T-cell (primary cell): ENCODE data around the gene RCBTB2. TPM values are rescaled to one million over a fixed set of nuclear protein-coding genes. Genes with fewer than 3 reads are reported as not detected.

Source experiments
- ATAC-seq, 4 experiments: fragments of 200-7000 bp in 3 of 4; fragments of 150-1000 bp in 1 of 4; cut with Tn5 transposase; replicated peaks in 1 of 4; 1 replicate in 3 of 4; 2 replicates in 1 of 4; pipeline ENCODE4 v1.10.0; 2021; ENCODE audit warnings: moderate library complexity in 3 of 4, mild to moderate bottlenecking in 2 of 4, moderate number of reproducible peaks in 1 of 4
- CTCF ChIA-PET, 2 donors: fragments of 300-600 bp; sonication (Branson Sonifier 250); formaldehyde crosslinking; loops; one replicate each; lab custom pipeline; 2022; ENCODE audit warnings: antibody characterized with exemption in 2 of 2; lab: Charles Lee
- POLR2A ChIA-PET, 2 donors: fragments of 300-600 bp; sonication (Branson Sonifier 250); formaldehyde crosslinking; loops; one replicate each; lab custom pipeline; 2022; ENCODE audit warnings: antibody characterized with exemption in 2 of 2; lab: Charles Lee
- DNase-seq, 35 experiments: peaks; one replicate each; pipeline versions ENCODE4 v3.0.0 to v3.0.0-alpha.2; 2013 to 2023
- H3K27ac ChIP-seq: one replicate; pipeline ENCODE4 v1.5.1; 2013; ENCODE audit warnings: low read length
- H3K27me3 ChIP-seq, 2 experiments: replicated peaks in 1 of 2; 1 replicate in 1 of 2; 2 replicates in 1 of 2; pipeline versions ENCODE4 v1.6.1 to v1.7.0; 2013; ENCODE audit warnings: low read length in 1 of 2, mixed read lengths in 1 of 2; ENCODE audit not compliant: control insufficient read depth in 2 of 2, insufficient read depth in 2 of 2; ENCODE audit errors: extremely low read depth in 1 of 2
- H3K36me3 ChIP-seq, 2 donors: 1 replicate in 1 of 2; 2 replicates in 1 of 2; pipeline versions ENCODE4 v1.6.1 to v1.7.0; 2013; ENCODE audit warnings: low read length in 1 of 2; ENCODE audit not compliant: control insufficient read depth in 2 of 2, insufficient read depth in 1 of 2; ENCODE audit errors: extremely low read depth in 1 of 2
- H3K4me1 ChIP-seq, 2 experiments: 1 replicate in 1 of 2; 2 replicates in 1 of 2; pipeline versions ENCODE4 v1.6.1 to v1.7.0; 2013; ENCODE audit warnings: low read length in 2 of 2, mixed read lengths in 1 of 2; ENCODE audit not compliant: insufficient read depth in 2 of 2, control insufficient read depth in 1 of 2; ENCODE audit errors: extremely low read depth in 1 of 2
- H3K4me3 ChIP-seq, 2 donors: 1 replicate in 1 of 2; 2 replicates in 1 of 2; pipeline versions ENCODE4 v1.5.1 to v1.7.0; 2013; ENCODE audit warnings: mild to moderate bottlenecking in 2 of 2, low read length in 1 of 2, moderate library complexity in 1 of 2; ENCODE audit not compliant: control insufficient read depth in 1 of 2; ENCODE audit errors: extremely low read depth in 1 of 2
- H3K9me3 ChIP-seq: 2 replicates; pipeline ENCODE4 v1.7.0; 2013
- H3K27ac Mint-ChIP-seq, 2 donors: one replicate each; pipeline ENCODE4 v1.8.0; 2020 to 2021; ENCODE audit warnings: mild to moderate bottlenecking in 2 of 2, mixed read lengths in 2 of 2
- H3K27me3 Mint-ChIP-seq, 2 donors: one replicate each; pipeline ENCODE4 v1.8.0; 2021 to 2022; ENCODE audit warnings: mixed read lengths in 2 of 2
- H3K36me3 Mint-ChIP-seq: one replicate; pipeline ENCODE4 v1.8.0; 2021; ENCODE audit warnings: mixed read lengths
- H3K4me1 Mint-ChIP-seq, 3 donors: one replicate each; pipeline ENCODE4 v1.8.0; 2020 to 2022; ENCODE audit warnings: mixed read lengths in 3 of 3, mild to moderate bottlenecking in 1 of 3
- H3K4me3 Mint-ChIP-seq, 3 donors: one replicate each; pipeline ENCODE4 v1.8.0; 2020 to 2022; ENCODE audit warnings: mild to moderate bottlenecking in 3 of 3, mixed read lengths in 3 of 3, moderate library complexity in 3 of 3
- H3K9me3 Mint-ChIP-seq, 3 donors: one replicate each; pipeline ENCODE4 v1.8.0; 2020 to 2022; ENCODE audit warnings: mixed read lengths in 3 of 3
- WGBS: methylation state at CpG from one replicate; pipeline ENCODE4 v1.1.5; 2013; ENCODE audit warnings: missing lambda C conversion rate; ENCODE audit not compliant: insufficient coverage; 5-methylcytosine and 5-hydroxymethylcytosine counted together
- total RNA-seq, 35 experiments: library from RNA in 6 of 35; stranded (reverse) in 6 of 35; fragments of 120-200 nt in 1 of 35; gene quantifications; one replicate each; pipeline versions ENCODE4 v1.2.1 to v1.2.4 and lab custom pipeline; 2013 to 2026

RCBTB2 gene
- total RNA-seq, 5 donors from 2014 or later (not counting 1 experiment from before 2014, with no cell fraction given): 10.4 to 19.7 (median 16.2) TPM

GRCh38 chr13:48443442-48444208 is 89.3 kb downstream of the RCBTB2 start:
- POLR2A ChIA-PET: interaction anchor here (0.6 to 1.1 kb wide), 6 partner anchors 12 to 346 kb away, joined by 3 to 11 read pairs (median 3); no protein-coding TSS in a partner anchor
- CTCF ChIA-PET: interaction anchor here (0.5 to 0.8 kb wide), 6 partner anchors 11 to 305 kb away, joined by 3 to 4 read pairs (median 3); no protein-coding TSS in a partner anchor
- WGBS: no CpG with 5 or more reads among the region's 1 CpG

More at GRCh38 chr13:48443442-48444208, 89.3 kb downstream of the RCBTB2 start:
- Mint-ChIP-seq H3K4me1 (peaks cover 16 to 36% (median 28%) of the 10 kb centered on the region in 3 donors), H3K27ac (peak overlapping the region; percentile 62 to 85), H3K4me3 (peak overlapping the region in 2 of 3 donors; percentile 42 to 57), H3K36me3 (peaks cover 5% of the 10 kb centered on the region), H3K27me3 (no peaks in the 10 kb centered on the region), H3K9me3 (no peaks in the 10 kb centered on the region)
- no peaks in the 10 kb centered on the region for H3K36me3 ChIP-seq
- no peaks in the 10 kb centered on the region for H3K9me3 ChIP-seq
- peaks cover 2 to 8% of the 10 kb centered on the region in 2 experiments for H3K4me1 ChIP-seq
- H3K27ac ChIP-seq: no peak overlapping the region
- no peak for ATAC-seq
- no peaks in the 10 kb centered on the region for H3K27me3 ChIP-seq
- DNase-seq: peak in 1 of 35 experiments; percentile 11
- no peak overlapping the region for H3K4me3 ChIP-seq

Other genes with a start within 250 kb of the RCBTB2 start
- 10 to 100 TPM; 17.8 to 26.6 (median 24.0) TPM for gene RB1, start 229.3 kb downstream of the RCBTB2 start, total RNA-seq
- 10 to 100 TPM; 36.0 to 93.5 (median 62.7) TPM for gene LPAR6, start 120.0 kb downstream of the RCBTB2 start, total RNA-seq
- gene CYSLTR2, start 120.8 kb upstream of the RCBTB2 start, total RNA-seq: 1 to 10 TPM; 1.7 to 6.2 (median 2.9) TPM